Esophagus muscularis mucosa (tissue), 4 donors: ENCODE data around the gene TPD52L2. TPM values are rescaled to one million over a fixed set of nuclear protein-coding genes. Genes with fewer than 3 reads are reported as not detected.

Experiments used
- DNase-seq: peaks from one replicate; pipeline ENCODE4 v3.0.0-alpha.2; 2017; ENCODE audit errors: extremely low spot score
- H3K27ac ChIP-seq, 4 donors: fragments of 200-600 bp; sonication (generic); replicated peaks in 1 of 4; 1 replicate in 3 of 4; 2 replicates in 1 of 4; pipeline ENCODE4 v1.5.1; 2016 to 2019; ENCODE audit warnings: mild to moderate bottlenecking in 1 of 4
- H3K27me3 ChIP-seq, 4 donors: fragments of 200-600 bp; sonication (generic); one replicate each; pipeline versions ENCODE4 v1.5.1 to v1.6.0; 2016 to 2019
- H3K36me3 ChIP-seq, 4 donors: fragments of 200-600 bp; sonication (generic); one replicate each; pipeline ENCODE4 v1.5.1; 2016 to 2019
- H3K4me1 ChIP-seq, 4 donors: fragments of 200-600 bp; sonication (generic); one replicate each; pipeline ENCODE4 v1.5.1; 2016 to 2019
- H3K4me3 ChIP-seq, 4 donors: fragments of 200-600 bp; sonication (generic); 1 replicate in 2 of 4; 2 replicates in 2 of 4; pipeline ENCODE4 v1.5.1; 2016 to 2019; ENCODE audit warnings: mild to moderate bottlenecking in 4 of 4, moderate library complexity in 1 of 4
- H3K9me3 ChIP-seq, 4 donors: fragments of 200-600 bp; sonication (generic); 1 replicate in 3 of 4; 2 replicates in 1 of 4; pipeline ENCODE4 v1.5.1; 2016 to 2019
- CTCF ChIP-seq, 3 experiments: fragments of 200-600 bp in 2 of 3; fragments of 450-650 bp in 1 of 3; sonication (generic) in 2 of 3; IDR thresholded peaks; one replicate each; pipeline ENCODE4 v1.5.1; 2017 to 2019; ENCODE audit warnings: antibody characterized with exemption in 3 of 3, mild to moderate bottlenecking in 2 of 3, moderate library complexity in 1 of 3
- EP300 ChIP-seq: sonication (generic); formaldehyde crosslinking; IDR thresholded peaks from one replicate; pipeline ENCODE4 v1.6.1; 2017; ENCODE audit warnings: antibody characterized with exemption
- POLR2A ChIP-seq: fragments of 450-650 bp; IDR thresholded peaks from one replicate; pipeline ENCODE4 v1.6.1; 2017; ENCODE audit warnings: antibody characterized with exemption, moderate library complexity, mild to moderate bottlenecking, low read depth
- POLR2AphosphoS5 ChIP-seq, 2 donors: sonication (generic); formaldehyde crosslinking; IDR thresholded peaks; one replicate each; pipeline ENCODE4 v1.6.1; 2017; ENCODE audit warnings: antibody characterized with exemption in 2 of 2
- WGBS: methylation state at CpG from one replicate; pipeline ENCODE4 v1.1.5; 2018; 5-methylcytosine and 5-hydroxymethylcytosine counted together
- intact Hi-C: fragments of 100-400 bp; cut with DNase I; formaldehyde crosslinking; loops from one replicate; pipeline ENCODE4 v1.15.1; 2023
- total RNA-seq, 4 donors: library from RNA; depleted of rRNA; stranded (reverse); fragments of >200 nt; gene quantifications; one replicate each; pipeline versions ENCODE4 v1.1.0 to v1.2.1, GENCODE V29; 2016

TPD52L2 gene
- total RNA-seq, 4 donors from 2014 or later = 110 to 162 (median 134) TPM

- no peak for TF ChIP-seq EP300
- TF ChIP-seq POLR2A = no peak
- TF ChIP-seq POLR2AphosphoS5 (IDR thresholded peaks at IDR 0.05) = no peak
- no peak for TF ChIP-seq CTCF (IDR thresholded peaks at IDR 0.05)
- no peaks in the 10 kb centered on the region for H3K9me3 ChIP-seq
- H3K4me1 ChIP-seq = peaks cover 18 to 20% (median 20%) of the 10 kb centered on the region in 4 donors
- WGBS = 86% methylated on average over 13 of the region's 13 CpGs
- H3K27me3 ChIP-seq = peaks cover 0 to 11% (median 0%) of the 10 kb centered on the region in 4 donors
- no peak overlapping the region for H3K27ac ChIP-seq
- no peak overlapping the region for H3K4me3 ChIP-seq
- intact Hi-C loops = no loop called here
- no peak for DNase-seq
- H3K36me3 ChIP-seq = no peaks in the 10 kb centered on the region
These were observed 25.4 kb upstream of the TPD52L2 start for GRCh38 chr20:63839620-63840019.

- no peak overlapping the region for H3K4me3 ChIP-seq
- intact Hi-C loops = no loop called here
- H3K4me1 ChIP-seq = peaks cover 18 to 20% (median 19%) of the 10 kb centered on the region in 4 donors
- peaks cover 0 to 19% (median 0%) of the 10 kb centered on the region in 4 donors for H3K27me3 ChIP-seq
- no peak for DNase-seq
- no peaks in the 10 kb centered on the region for H3K36me3 ChIP-seq
- WGBS = 92% methylated on average over 10 of the region's 11 CpGs
- H3K27ac ChIP-seq = no peak overlapping the region
- H3K9me3 ChIP-seq = no peaks in the 10 kb centered on the region
- TF ChIP-seq EP300 (no peak), CTCF (IDR thresholded peaks at IDR 0.05) (no peak), POLR2AphosphoS5 (IDR thresholded peaks at IDR 0.05) (no peak), POLR2A (no peak)
These were observed 24.7 kb upstream of the TPD52L2 start for GRCh38 chr20:63840405-63840828.

- Histone ChIP-seq H3K27me3 (peaks cover 0 to 28% (median 0%) of the 10 kb centered on the region in 4 donors), H3K27ac (no peak overlapping the region), H3K4me1 (peaks cover 34 to 37% (median 35%) of the 10 kb centered on the region in 4 donors), H3K4me3 (no peak overlapping the region), H3K36me3 (no peaks in the 10 kb centered on the region), H3K9me3 (no peaks in the 10 kb centered on the region)
- DNase-seq = no peak
- intact Hi-C loops = no loop called here
- WGBS = 76% methylated on average over 9 of the region's 9 CpGs
- TF ChIP-seq POLR2AphosphoS5 (IDR thresholded peaks at IDR 0.05) = no peak
- TF ChIP-seq POLR2A = no peak
- no peak for TF ChIP-seq CTCF (IDR thresholded peaks at IDR 0.05)
- no peak for TF ChIP-seq EP300
These were observed 22.8 kb upstream of the TPD52L2 start for GRCh38 chr20:63842258-63842657.

- Histone ChIP-seq H3K27ac (no peak overlapping the region), H3K27me3 (peaks cover 0 to 37% (median 0%) of the 10 kb centered on the region in 4 donors), H3K4me1 (peaks cover 43 to 46% (median 45%) of the 10 kb centered on the region in 4 donors), H3K4me3 (no peak overlapping the region), H3K9me3 (no peaks in the 10 kb centered on the region), H3K36me3 (no peaks in the 10 kb centered on the region)
- intact Hi-C loops = no loop called here
- DNase-seq = no peak
- TF ChIP-seq CTCF (IDR thresholded peaks at IDR 0.05) = no peak
- TF ChIP-seq EP300 = no peak
- no peak for TF ChIP-seq POLR2A
- TF ChIP-seq POLR2AphosphoS5 (IDR thresholded peaks at IDR 0.05) = no peak
- WGBS = 92% methylated on average over 11 of the region's 12 CpGs
These were observed 21.8 kb upstream of the TPD52L2 start for GRCh38 chr20:63843222-63843621.

- H3K27ac ChIP-seq = no peak overlapping the region
- no peak overlapping the region for H3K4me3 ChIP-seq
- H3K4me1 ChIP-seq = peaks cover 47 to 48% (median 48%) of the 10 kb centered on the region in 4 donors
- H3K9me3 ChIP-seq = no peaks in the 10 kb centered on the region
- peaks cover 0 to 41% (median 0%) of the 10 kb centered on the region in 4 donors for H3K27me3 ChIP-seq
- intact Hi-C loops = no loop called here
- no peak for DNase-seq
- H3K36me3 ChIP-seq = no peaks in the 10 kb centered on the region
- 79% methylated on average over 8 of the region's 16 CpGs for WGBS
- TF ChIP-seq POLR2A (no peak), POLR2AphosphoS5 (IDR thresholded peaks at IDR 0.05) (no peak), EP300 (no peak), CTCF (IDR thresholded peaks at IDR 0.05) (no peak)
These were observed 21.3 kb upstream of the TPD52L2 start for GRCh38 chr20:63843778-63844177.
